GM18867 (cell line): ENCODE results near the gene ASB3.
"Not testable (repeated sequence)": the region's sequence is repeated elsewhere in the genome, so short reads cannot be mapped to it uniquely, and the experiment has no call there.

Experiments used
- ATAC-seq: cut with Tn5 transposase; IDR thresholded peaks from one replicate; pipeline ENCODE4 v1.9.1; 2021; ENCODE audit warnings: mild to moderate bottlenecking, moderate library complexity; ENCODE audit not compliant: unreplicated experiment

ASB3 gene

GRCh38 chr2:53660886-53661285 is 125.9 kb downstream of the ASB3 start:
- no peak for ATAC-seq

GRCh38 chr2:53658474-53658873 is 128.3 kb downstream of the ASB3 start:
- not testable (repeated sequence) for ATAC-seq

GRCh38 chr2:53655256-53655655 is 131.5 kb downstream of the ASB3 start:
- no peak for ATAC-seq

- ATAC-seq: no peak
Observed at GRCh38 chr2:53654396-53654795, 132.4 kb downstream of the ASB3 start.

- no peak for ATAC-seq
Observed at GRCh38 chr2:53652131-53652530, 134.6 kb downstream of the ASB3 start.

GRCh38 chr2:53646788-53647187 is 140.0 kb downstream of the ASB3 start:
- ATAC-seq: no peak

- no peak for ATAC-seq
Observed at GRCh38 chr2:53641290-53641689, 145.5 kb downstream of the ASB3 start.

GRCh38 chr2:53640466-53640865 is 146.3 kb downstream of the ASB3 start:
- ATAC-seq: no peak

- ATAC-seq: no peak
Observed at GRCh38 chr2:53636596-53636995, 150.2 kb downstream of the ASB3 start.

- no peak for ATAC-seq
Observed at GRCh38 chr2:53636109-53636508, 150.6 kb downstream of the ASB3 start.

GRCh38 chr2:53635694-53636093 is 151.1 kb downstream of the ASB3 start:
- no peak for ATAC-seq

- ATAC-seq: no peak
Observed at GRCh38 chr2:53633441-53633840, 153.3 kb downstream of the ASB3 start.

- ATAC-seq: no peak
Observed at GRCh38 chr2:53632714-53633113, 154.0 kb downstream of the ASB3 start.

GRCh38 chr2:53632126-53632460 is 154.7 kb downstream of the ASB3 start:
- ATAC-seq: no peak

GRCh38 chr2:53631313-53632125 is 155.2 kb downstream of the ASB3 start:
- peak; percentile 75 for ATAC-seq

- no peak for ATAC-seq
Observed at GRCh38 chr2:53630026-53630606, 156.6 kb downstream of the ASB3 start.

- no peak for ATAC-seq
Observed at GRCh38 chr2:53629501-53629900, 157.3 kb downstream of the ASB3 start.

GRCh38 chr2:53629001-53629400 is 157.8 kb downstream of the ASB3 start:
- ATAC-seq: no peak

- no peak for ATAC-seq
Observed at GRCh38 chr2:53622141-53622540, 164.6 kb downstream of the ASB3 start.

- no peak for ATAC-seq
Observed at GRCh38 chr2:53620981-53621380, 165.8 kb downstream of the ASB3 start.
